K562 (cell line): Measurements from ENCODE around the gene SCARF1.

Experiments
- ATF1 ChIP-seq, 2 experiments: fragments of 450-650 bp in 1 of 2; IDR thresholded peaks; 2 replicates each; pipeline ENCODE4 v1.6.1; 2016; ENCODE audit warnings: missing compliant biosample characterization in 1 of 2, missing genetic modification characterization in 1 of 2
- BHLHE40 ChIP-seq: IDR thresholded peaks from 2 replicates; pipeline ENCODE4 v1.6.1; 2011; ENCODE audit warnings: low read length, improper control_type of control experiment
- CHAMP1 ChIP-seq: fragments of 450-650 bp; IDR thresholded peaks from 2 replicates; pipeline ENCODE4 v1.6.1; 2016; ENCODE audit warnings: mild to moderate bottlenecking
- CTCF ChIP-seq, 3 experiments: IDR thresholded peaks in 2 of 3; conservative IDR thresholded peaks in 1 of 3; 2 replicates each; pipeline ENCODE4 v1.5.1; 2011 to 2012; ENCODE audit warnings: low read length in 3 of 3, mild to moderate bottlenecking in 3 of 3, control low read depth in 2 of 3, improper control_type of control experiment in 1 of 3, inconsistent platforms in 1 of 3, low read depth in 1 of 3, mixed read lengths in 1 of 3, moderate library complexity in 1 of 3; ENCODE audit not compliant: insufficient read depth in 2 of 3
- E2F8 ChIP-seq: fragments of 450-650 bp; IDR thresholded peaks from 2 replicates; pipeline ENCODE4 v1.7.1; 2018; ENCODE audit warnings: mild to moderate bottlenecking, low read depth; ENCODE audit not compliant: partially characterized antibody
- JUN ChIP-seq, 2 experiments: sonication (generic) in 1 of 2; formaldehyde crosslinking in 1 of 2; IDR thresholded peaks; 2 replicates each; pipeline versions ENCODE4 v1.6.1 to v1.8.0; 2012 to 2022; ENCODE audit warnings: borderline replicate concordance in 2 of 2, mild to moderate bottlenecking in 2 of 2, improper control_type of control experiment in 1 of 2, low read depth in 1 of 2, low read length in 1 of 2, missing genetic modification reagents in 1 of 2
- NR2C2 ChIP-seq, 2 experiments: fragments of 200-800 bp in 1 of 2; sonication (Bioruptor generic) in 1 of 2; sonication (generic) in 1 of 2; formaldehyde crosslinking in 1 of 2; IDR thresholded peaks; 2 replicates each; pipeline versions ENCODE4 v1.6.1 to v1.8.0; 2016 to 2022; ENCODE audit warnings: mild to moderate bottlenecking in 1 of 2, missing compliant biosample characterization in 1 of 2, missing genetic modification characterization in 1 of 2, missing genetic modification reagents in 1 of 2
- RFX1 ChIP-seq: fragments of 450-650 bp; IDR thresholded peaks from 2 replicates; pipeline ENCODE4 v1.6.1; 2016; ENCODE audit warnings: mild to moderate bottlenecking, moderate library complexity
- TBP ChIP-seq: optimal IDR thresholded peaks from 2 replicates; pipeline ENCODE3; 2011; ENCODE audit warnings: low read depth, low read length, improper control_type of control experiment
- ZC3H8 ChIP-seq: fragments of 450-650 bp; IDR thresholded peaks from 2 replicates; pipeline ENCODE4 v1.6.1; 2017
- ZNF644 ChIP-seq: fragments of 200-800 bp; sonication (Bioruptor generic); IDR thresholded peaks from 2 replicates; pipeline ENCODE4 v1.6.1; 2016; ENCODE audit warnings: low read depth, missing genetic modification characterization, missing compliant biosample characterization

GRCh38 chr17:1628856-1629503, 16.6 kb downstream of the SCARF1 start:
- no peak for TF ChIP-seq ZNF644 (tag)
- no peak for TF ChIP-seq CHAMP1
- no peak for TF ChIP-seq ATF1 (CRISPR knock-in tag; IDR thresholded peaks at IDR 0.05)
- TF ChIP-seq ATF1 (tag; IDR thresholded peaks at IDR 0.05) = no peak
- TF ChIP-seq CTCF (IDR thresholded peaks at IDR 0.05 in 2 of 3, conservative IDR thresholded peaks at IDR 0.05 in 1 of 3; ENCODE audit: insufficient read depth in 2 of 3, low read depth in 1 of 3, low read length in 3 of 3) = peak; percentile 9 to 65 (median 41); a peak in 3 of 6 replicates
- TF ChIP-seq E2F8 = no peak
- TF ChIP-seq ZC3H8 = no peak
- no peak for TF ChIP-seq TBP
- TF ChIP-seq NR2C2 (CRISPR knock-in tag; IDR thresholded peaks at IDR 0.05) = no peak
- TF ChIP-seq NR2C2 (tag; IDR thresholded peaks at IDR 0.05) = peak; percentile 68
- TF ChIP-seq JUN (IDR thresholded peaks at IDR 0.05; ENCODE audit: borderline replicate concordance, low read depth, low read length) = no peak
- no peak for TF ChIP-seq JUN (CRISPR knock-in tag; IDR thresholded peaks at IDR 0.05; ENCODE audit: borderline replicate concordance)
- no peak for TF ChIP-seq RFX1
- no peak for TF ChIP-seq BHLHE40
